Upper lobe of left lung (tissue), 4 donors: Measurements from ENCODE around the gene NPDC1.

Source experiments
- POLR2A ChIP-seq, 4 donors: fragments of 450-650 bp; IDR thresholded peaks; one replicate each; pipeline ENCODE4 v1.5.1; 2016 to 2017; ENCODE audit warnings: antibody characterized with exemption in 4 of 4, mild to moderate bottlenecking in 2 of 4
- TF ChIP-seq, protein P1 (sequence below), 6 experiments: fragments of 450-650 bp in 4 of 6; fragments of 200-600 bp in 2 of 6; sonication (generic) in 2 of 6; IDR thresholded peaks; one replicate each; pipeline ENCODE4 v1.5.1; 2016 to 2019; ENCODE audit warnings: antibody characterized with exemption in 6 of 6

DNA sequence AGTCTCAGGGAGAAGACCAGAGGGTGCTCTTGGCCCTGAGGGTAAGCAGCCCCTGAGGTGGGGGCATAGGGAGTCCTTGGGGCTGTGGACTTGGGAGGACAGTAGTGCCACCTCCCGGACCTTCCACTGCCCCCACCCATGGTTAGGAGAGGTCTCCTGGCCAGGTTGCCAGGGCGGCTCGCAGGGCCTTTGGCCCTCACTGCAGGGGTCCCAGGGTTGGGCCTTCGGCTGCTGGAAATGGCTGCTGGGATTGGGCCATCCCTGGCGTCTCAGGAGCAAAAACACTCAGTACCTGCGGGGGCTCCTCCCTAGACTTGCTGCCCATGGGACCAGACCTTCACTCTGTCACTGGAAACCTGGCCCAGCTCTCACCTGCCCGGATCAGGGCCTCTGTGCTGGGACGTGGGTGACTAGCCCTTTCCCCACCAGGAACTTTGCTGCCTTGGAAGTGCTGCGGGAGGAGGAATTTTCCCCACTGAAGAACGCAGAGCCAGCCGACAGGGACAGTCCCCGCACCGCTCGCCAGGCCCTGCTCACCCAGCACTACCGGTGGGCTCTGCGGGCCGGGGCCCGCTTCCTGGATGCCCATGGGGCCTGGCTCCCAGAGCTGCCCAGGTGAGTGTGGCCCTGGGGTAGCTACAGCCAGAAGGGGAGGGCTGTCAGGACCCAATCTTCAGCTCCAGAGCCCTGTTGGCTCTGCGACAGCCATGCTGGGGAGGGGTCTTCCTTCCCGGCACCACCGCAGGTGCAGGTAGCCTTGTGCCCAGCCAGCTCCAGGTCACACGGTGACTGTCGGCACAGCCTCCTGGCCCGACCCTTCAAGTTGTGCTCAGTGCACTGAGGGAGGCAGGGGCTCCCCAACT lies 34.5 kb upstream of the NPDC1 start:
- TF ChIP-seq, protein P1, sequence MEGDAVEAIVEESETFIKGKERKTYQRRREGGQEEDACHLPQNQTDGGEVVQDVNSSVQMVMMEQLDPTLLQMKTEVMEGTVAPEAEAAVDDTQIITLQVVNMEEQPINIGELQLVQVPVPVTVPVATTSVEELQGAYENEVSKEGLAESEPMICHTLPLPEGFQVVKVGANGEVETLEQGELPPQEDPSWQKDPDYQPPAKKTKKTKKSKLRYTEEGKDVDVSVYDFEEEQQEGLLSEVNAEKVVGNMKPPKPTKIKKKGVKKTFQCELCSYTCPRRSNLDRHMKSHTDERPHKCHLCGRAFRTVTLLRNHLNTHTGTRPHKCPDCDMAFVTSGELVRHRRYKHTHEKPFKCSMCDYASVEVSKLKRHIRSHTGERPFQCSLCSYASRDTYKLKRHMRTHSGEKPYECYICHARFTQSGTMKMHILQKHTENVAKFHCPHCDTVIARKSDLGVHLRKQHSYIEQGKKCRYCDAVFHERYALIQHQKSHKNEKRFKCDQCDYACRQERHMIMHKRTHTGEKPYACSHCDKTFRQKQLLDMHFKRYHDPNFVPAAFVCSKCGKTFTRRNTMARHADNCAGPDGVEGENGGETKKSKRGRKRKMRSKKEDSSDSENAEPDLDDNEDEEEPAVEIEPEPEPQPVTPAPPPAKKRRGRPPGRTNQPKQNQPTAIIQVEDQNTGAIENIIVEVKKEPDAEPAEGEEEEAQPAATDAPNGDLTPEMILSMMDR (IDR thresholded peaks at IDR 0.05): no peak
- TF ChIP-seq POLR2A (IDR thresholded peaks at IDR 0.05): no peak
